ENCODE results near the gene ARX. TPM values are rescaled to one million over a fixed set of nuclear protein-coding genes. Genes with fewer than 3 reads are reported as not detected.

The ARX gene
- polyA plus RNA-seq, 1 of the 3 experiments (the other 2 are of a cell fraction) = not detected

DNA sequence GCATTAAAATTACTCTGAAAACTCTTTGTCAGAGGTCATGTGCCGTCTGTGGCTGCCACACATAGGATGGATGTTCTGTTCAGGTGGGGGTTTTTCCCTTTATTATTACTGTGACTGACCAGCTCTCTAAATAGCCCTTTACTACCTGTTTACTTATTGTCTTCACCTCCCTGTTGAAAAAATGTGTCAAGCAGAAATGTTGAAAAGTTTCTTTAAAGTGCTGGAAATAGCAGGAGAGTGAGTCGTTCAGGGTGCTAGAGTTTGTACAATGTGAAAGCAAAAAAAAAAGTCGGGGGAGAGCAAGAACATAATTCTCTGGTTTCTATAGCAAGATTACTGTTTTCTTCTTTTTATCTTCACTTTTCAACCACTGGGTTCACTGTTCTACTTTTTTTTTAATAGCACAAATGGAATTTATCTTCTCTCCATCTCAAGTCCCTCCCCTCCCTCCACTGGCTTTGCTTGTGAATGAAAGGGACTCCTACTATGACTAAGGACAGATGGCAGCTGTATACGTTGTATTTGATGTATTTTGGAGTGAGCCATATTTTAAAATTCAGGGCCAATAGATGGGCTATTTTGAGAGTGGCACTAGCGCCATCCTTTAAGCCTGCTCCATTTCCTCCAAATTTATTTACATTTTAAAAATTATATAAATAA is 33.3 kb downstream of the ARX start:
- Histone ChIP-seq H3K4me3 (ENCODE audit: low read depth in 2 of 2, low read length in 1 of 2) (no peak overlapping the region), H3F3A (replicated peaks; ENCODE audit: insufficient read depth) (no peaks in the 10 kb centered on the region), H3K9me3 (no peaks in the 10 kb centered on the region), H3K9me2 (no peaks in the 10 kb centered on the region), H3K36me3 (replicated peaks in 1 of 2; ENCODE audit: control insufficient read depth in 1 of 2, insufficient read depth in 2 of 2, low read length in 1 of 2) (no peaks in the 10 kb centered on the region), H3K27ac (ENCODE audit: low read depth in 2 of 2, low read length in 1 of 2) (no peak overlapping the region; a peak in 1 of 4 replicates), H3K27me3 (ENCODE audit: insufficient read depth) (no peaks in the 10 kb centered on the region), H3K9ac (no peak overlapping the region), H4K20me1 (ENCODE audit: insufficient read depth) (no peaks in the 10 kb centered on the region), H3K4me2 (no peak overlapping the region), H3K79me2 (ENCODE audit: insufficient read depth) (no peaks in the 10 kb centered on the region), H3K4me1 (ENCODE audit: control insufficient read depth in 1 of 2, insufficient read depth in 2 of 2, low read depth in 1 of 2, low read length in 1 of 2) (no peaks in the 10 kb centered on the region; a peak in 1 of 4 replicates), H2AFZ (ENCODE audit: low read depth) (no peak overlapping the region)
- ChIA-PET POLR2A (no interaction called here), CTCF (no interaction called here)
- 25% methylated on average over 5 of the region's 5 CpGs for WGBS (ENCODE audit: low lambda C conversion rate)
- TF ChIP-seq, protein P1, sequence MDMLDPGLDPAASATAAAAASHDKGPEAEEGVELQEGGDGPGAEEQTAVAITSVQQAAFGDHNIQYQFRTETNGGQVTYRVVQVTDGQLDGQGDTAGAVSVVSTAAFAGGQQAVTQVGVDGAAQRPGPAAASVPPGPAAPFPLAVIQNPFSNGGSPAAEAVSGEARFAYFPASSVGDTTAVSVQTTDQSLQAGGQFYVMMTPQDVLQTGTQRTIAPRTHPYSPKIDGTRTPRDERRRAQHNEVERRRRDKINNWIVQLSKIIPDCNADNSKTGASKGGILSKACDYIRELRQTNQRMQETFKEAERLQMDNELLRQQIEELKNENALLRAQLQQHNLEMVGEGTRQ (IDR thresholded peaks at IDR 0.05; ENCODE audit: borderline replicate concordance, low read depth, low read length) = no peak
- TF ChIP-seq, protein P2, sequence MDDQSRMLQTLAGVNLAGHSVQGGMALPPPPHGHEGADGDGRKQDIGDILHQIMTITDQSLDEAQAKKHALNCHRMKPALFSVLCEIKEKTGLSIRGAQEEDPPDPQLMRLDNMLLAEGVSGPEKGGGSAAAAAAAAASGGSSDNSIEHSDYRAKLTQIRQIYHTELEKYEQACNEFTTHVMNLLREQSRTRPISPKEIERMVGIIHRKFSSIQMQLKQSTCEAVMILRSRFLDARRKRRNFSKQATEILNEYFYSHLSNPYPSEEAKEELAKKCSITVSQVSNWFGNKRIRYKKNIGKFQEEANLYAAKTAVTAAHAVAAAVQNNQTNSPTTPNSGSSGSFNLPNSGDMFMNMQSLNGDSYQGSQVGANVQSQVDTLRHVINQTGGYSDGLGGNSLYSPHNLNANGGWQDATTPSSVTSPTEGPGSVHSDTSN (IDR thresholded peaks at IDR 0.05) = no peak
- no peak for TF ChIP-seq FOXM1 (IDR thresholded peaks at IDR 0.05; ENCODE audit: low read depth)
- TF ChIP-seq GATA2 (CRISPR knock-in tag; IDR thresholded peaks at IDR 0.05) = no peak
- TF ChIP-seq FOXJ3 (CRISPR knock-in tag; IDR thresholded peaks at IDR 0.05) = no peak
- no peak for TF ChIP-seq SIN3A (IDR thresholded peaks at IDR 0.05; ENCODE audit: borderline replicate concordance, low read depth, low read length)
- TF ChIP-seq CHD2 (IDR thresholded peaks at IDR 0.05; ENCODE audit: low read length, partially characterized antibody) = no peak
- TF ChIP-seq, protein P3, sequence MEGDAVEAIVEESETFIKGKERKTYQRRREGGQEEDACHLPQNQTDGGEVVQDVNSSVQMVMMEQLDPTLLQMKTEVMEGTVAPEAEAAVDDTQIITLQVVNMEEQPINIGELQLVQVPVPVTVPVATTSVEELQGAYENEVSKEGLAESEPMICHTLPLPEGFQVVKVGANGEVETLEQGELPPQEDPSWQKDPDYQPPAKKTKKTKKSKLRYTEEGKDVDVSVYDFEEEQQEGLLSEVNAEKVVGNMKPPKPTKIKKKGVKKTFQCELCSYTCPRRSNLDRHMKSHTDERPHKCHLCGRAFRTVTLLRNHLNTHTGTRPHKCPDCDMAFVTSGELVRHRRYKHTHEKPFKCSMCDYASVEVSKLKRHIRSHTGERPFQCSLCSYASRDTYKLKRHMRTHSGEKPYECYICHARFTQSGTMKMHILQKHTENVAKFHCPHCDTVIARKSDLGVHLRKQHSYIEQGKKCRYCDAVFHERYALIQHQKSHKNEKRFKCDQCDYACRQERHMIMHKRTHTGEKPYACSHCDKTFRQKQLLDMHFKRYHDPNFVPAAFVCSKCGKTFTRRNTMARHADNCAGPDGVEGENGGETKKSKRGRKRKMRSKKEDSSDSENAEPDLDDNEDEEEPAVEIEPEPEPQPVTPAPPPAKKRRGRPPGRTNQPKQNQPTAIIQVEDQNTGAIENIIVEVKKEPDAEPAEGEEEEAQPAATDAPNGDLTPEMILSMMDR (IDR thresholded peaks at IDR 0.05) = no peak
- no peak for TF ChIP-seq RFX5 (IDR thresholded peaks at IDR 0.05; ENCODE audit: low read length)
- TF ChIP-seq YY1 (IDR thresholded peaks at IDR 0.05; ENCODE audit: low read depth) = no peak
- no peak for TF ChIP-seq EZH2phosphoT487 (IDR thresholded peaks at IDR 0.05; ENCODE audit: borderline replicate concordance, low read depth)
- TF ChIP-seq TAF1 (IDR thresholded peaks at IDR 0.05; ENCODE audit: borderline replicate concordance, low read depth, low read length) = no peak
- TF ChIP-seq RAD21 (IDR thresholded peaks at IDR 0.05; ENCODE audit: low read length) = no peak
- no peak for TF ChIP-seq ELF1 (IDR thresholded peaks at IDR 0.05)
- TF ChIP-seq TEAD4 (IDR thresholded peaks at IDR 0.05; ENCODE audit: borderline replicate concordance, insufficient read depth) = no peak
- TF ChIP-seq TCF12 (IDR thresholded peaks at IDR 0.05) = no peak
- no peak for DNase-seq

All from SK-N-SH (cell line).